HG03571 (cell line): ENCODE measurements around the gene SLAMF9.

ENCODE experiments used
- ATAC-seq: cut with Tn5 transposase; IDR thresholded peaks from one replicate; pipeline ENCODE4 v1.9.1; 2021; ENCODE audit not compliant: unreplicated experiment

Gene SLAMF9

GRCh38 chr1:159953536-159954515 is at the start of gene SLAMF9:
SLAMF9 (minus strand) TSS chr1:159954237; CDS start chr1:159954137, 100 bp downstream.
- ATAC-seq = no peak

DNA sequence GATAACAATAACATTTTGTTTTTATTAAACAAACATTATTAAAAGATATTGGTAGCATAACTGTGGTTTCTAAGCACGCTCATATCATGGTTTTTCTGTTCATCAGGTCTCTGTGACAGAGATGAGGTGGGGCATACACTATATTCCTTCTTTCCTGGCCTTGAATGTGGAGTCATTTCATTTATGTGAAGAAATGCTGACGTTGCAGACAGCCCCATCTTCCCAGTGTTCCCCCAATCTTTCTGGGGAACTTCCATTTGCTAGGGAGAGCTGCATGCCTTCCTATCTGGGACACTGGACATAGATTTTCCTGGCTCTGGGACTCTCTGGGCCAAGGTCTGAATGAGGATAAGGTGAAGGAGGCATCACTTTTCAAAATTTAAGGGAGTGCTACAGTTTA is 47.4 kb upstream of the SLAMF9 start:
- ATAC-seq = no peak

DNA sequence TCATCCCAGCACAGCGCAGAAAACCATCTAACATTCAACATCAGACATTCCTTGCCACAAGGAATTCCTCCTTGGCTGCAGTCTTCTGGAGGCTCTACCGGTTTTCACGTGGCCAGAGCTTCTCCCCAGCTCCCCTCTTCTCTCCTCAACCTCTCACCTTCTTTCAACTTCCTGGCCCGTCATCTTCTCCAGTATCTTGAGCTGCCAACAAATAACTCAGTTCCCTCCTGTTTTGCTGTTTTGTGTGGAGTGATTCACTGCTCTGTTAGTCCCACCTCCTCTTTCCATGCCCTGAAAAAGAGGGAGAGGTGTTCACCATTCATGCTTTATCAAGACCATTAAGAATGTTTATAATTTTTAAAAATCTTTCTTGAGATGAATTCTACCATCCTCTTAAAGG is 45.2 kb upstream of the SLAMF9 start:
- ATAC-seq = no peak

- no peak for ATAC-seq
These were observed 42.6 kb upstream of the SLAMF9 start for GRCh38 chr1:159996653-159997052.

DNA sequence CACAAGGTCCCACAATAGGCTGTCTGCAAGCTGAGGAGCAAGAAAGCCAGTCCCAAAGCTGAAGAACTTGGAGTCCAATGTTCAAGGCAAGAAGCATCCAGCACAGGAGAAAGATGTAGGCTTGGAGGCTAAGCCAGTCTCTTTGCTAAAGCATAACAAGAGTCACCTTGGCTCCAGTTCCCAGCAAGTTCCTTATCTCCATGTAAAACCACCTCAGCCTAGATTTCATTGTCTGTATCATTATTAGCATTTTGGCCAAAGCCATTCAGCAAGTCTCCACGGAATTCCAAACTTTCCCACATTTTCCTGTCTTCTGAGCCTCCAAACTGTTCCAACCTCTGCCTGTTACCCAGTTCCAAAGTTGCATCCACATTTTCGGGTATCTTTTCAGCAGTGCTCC is 40.9 kb upstream of the SLAMF9 start:
- no peak for ATAC-seq

DNA sequence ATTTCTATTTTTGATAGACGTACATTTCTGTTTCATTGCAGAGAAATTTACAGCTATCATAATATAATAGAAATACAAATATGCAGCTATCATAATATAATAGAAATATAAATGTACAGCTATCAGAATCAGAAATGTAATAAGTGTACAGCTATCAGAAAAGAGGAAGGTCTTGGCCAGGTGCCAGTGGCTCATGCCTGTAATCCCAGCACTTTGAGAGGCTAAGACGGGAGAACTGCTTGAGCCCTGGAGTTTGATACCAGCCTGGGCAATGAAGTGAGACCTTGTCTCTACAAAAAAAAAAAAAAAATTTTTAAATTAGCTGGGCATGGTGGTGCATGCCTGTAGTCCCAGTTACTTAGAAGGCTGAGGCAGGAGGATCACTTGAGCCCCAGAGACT is 39.9 kb upstream of the SLAMF9 start:
- no peak for ATAC-seq

- ATAC-seq = no peak
These were observed 38.1 kb upstream of the SLAMF9 start for GRCh38 chr1:159992161-159992560.

- no peak for ATAC-seq
These were observed 37.5 kb upstream of the SLAMF9 start for GRCh38 chr1:159991513-159991912.

GRCh38 chr1:159990005-159990404 is 36.0 kb upstream of the SLAMF9 start:
- no peak for ATAC-seq

GRCh38 chr1:159989581-159989980 is 35.5 kb upstream of the SLAMF9 start:
- ATAC-seq = no peak

GRCh38 chr1:159988006-159988405 is 34.0 kb upstream of the SLAMF9 start:
- ATAC-seq = no peak

- no peak for ATAC-seq
These were observed 33.1 kb upstream of the SLAMF9 start for GRCh38 chr1:159987186-159987585.

GRCh38 chr1:159986531-159986930 is 32.5 kb upstream of the SLAMF9 start:
- no peak for ATAC-seq

DNA sequence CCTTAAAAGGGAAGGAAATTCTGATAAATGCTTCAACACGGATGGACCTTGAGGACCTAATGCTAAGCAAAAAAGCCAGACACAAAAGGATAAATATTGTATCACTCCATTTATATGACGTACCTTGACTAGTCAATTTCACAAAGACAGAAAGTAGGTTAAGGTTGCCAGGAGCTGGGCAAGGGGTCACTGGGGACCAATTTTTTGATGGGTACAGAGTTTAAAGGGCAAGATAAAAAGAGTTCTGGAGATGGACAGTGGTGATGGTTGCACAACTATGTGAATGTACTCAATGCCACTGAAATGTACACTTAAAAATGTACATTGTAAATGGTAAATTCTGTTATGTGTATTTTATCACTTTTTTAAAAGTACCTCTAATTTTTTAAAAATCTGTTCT is 32.1 kb upstream of the SLAMF9 start:
- no peak for ATAC-seq

- ATAC-seq = no peak
These were observed 31.4 kb upstream of the SLAMF9 start for GRCh38 chr1:159985473-159985872.

- no peak for ATAC-seq
These were observed 29.6 kb upstream of the SLAMF9 start for GRCh38 chr1:159983681-159984080.

GRCh38 chr1:159982280-159982679 is 28.2 kb upstream of the SLAMF9 start:
- no peak for ATAC-seq

DNA sequence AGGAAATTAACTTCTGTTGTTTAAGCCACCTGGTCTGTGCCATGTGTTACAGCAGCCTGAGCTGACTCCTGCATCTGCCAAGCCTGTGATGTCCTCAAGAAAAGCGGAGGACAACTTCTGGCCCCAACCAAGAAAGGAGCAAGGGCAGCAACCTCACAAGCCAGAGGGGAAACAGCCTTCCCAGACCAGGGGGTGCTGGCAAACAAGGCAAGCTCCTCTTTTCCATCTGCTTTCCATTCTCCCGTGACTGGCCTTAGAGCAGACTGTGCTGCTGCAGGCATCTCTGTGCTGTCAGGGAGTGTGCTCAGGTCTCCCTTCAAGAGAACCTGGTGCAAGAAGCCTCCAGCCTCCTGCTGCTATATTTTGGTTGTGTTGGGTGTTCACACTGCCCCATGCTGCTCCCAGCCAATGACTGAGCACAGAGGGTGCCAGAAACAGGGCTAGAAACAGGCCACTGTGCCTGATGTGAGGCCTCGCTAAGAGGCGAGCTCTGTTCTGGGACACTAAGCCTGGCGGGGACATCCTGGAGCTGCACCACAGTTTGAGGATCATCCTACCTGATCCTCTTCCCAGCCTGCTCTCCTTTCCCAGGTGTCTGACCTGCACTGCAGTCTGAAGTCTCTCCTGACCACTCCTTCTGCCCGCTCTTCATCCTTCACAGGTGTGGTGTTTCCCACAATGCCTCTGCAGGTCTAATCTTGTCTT is 27.5 kb upstream of the SLAMF9 start:
- ATAC-seq = no peak

- no peak for ATAC-seq
These were observed 26.7 kb upstream of the SLAMF9 start for GRCh38 chr1:159980786-159981185.

DNA sequence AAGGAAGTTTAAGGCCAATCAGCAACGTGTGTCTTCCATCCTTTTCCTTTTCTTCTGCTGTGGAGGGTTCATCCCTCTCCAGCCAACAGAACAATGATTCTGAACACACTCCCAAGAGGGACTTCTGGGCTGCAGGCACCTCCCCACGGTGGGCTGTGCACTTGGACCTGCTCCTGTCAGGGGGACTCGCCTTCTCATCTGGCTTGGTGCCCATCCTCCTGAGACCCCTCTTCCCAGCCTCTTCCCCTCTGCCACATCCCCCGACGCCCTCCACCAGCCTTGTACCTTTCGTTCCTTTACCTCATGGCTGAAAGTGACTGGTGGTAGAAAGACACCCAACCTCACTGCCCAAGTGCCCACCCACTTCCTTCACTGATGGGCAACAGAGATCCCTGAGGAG is 26.0 kb upstream of the SLAMF9 start:
- no peak for ATAC-seq

- no peak for ATAC-seq
These were observed 25.2 kb upstream of the SLAMF9 start for GRCh38 chr1:159979257-159979656.

- no peak for ATAC-seq
These were observed 24.0 kb upstream of the SLAMF9 start for GRCh38 chr1:159978107-159978398.
